ENCODE measurements around the gene VTI1A. TPM values are rescaled to one million over a fixed set of nuclear protein-coding genes. Genes with fewer than 3 reads are reported as not detected.
A peak's percentile ranks its signal among the peaks of the same experiment; 100 is the strongest.

The VTI1A gene
- total RNA-seq, 1 donor: 37.1 TPM

DNA sequence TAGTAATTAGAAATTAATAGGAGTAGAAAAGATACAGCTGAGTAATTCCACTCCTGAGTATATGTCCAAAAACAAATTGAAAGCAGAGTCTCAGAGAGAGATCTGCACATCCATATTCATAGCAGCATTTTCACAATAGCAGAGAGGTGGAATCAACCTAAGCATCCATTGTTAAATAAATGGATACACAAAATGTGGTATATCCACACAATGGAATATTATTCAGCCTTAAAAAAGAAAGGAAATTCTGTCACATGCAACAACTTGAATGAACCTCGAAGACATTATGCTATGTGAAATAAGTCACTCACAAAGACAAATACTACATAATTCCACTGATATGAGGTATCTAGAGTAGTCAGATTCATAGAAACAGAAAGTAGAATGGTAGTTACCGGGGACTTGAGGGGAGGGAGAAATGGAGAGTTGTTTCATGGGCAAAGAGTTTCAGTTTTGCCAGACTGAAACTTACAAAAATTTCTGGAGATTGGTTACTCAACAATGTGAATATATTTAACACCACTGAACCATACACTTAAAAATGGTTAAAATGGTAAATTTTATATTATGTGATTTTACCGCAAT, 18.4 kb downstream of the VTI1A start:
- TF ChIP-seq CTCF (IDR thresholded peaks at IDR 0.05; ENCODE audit: insufficient read depth, low read depth, low read length): no peak
- H3K4me3 ChIP-seq (ENCODE audit: low read depth, low read length): no peak overlapping the region
- no peak for DNase-seq (ENCODE audit: low read depth)

GRCh38 chr10:112466802-112467201, 19.8 kb downstream of the VTI1A start:
- DNase-seq (ENCODE audit: low read depth): no peak
- no peak overlapping the region for H3K4me3 ChIP-seq (ENCODE audit: low read depth, low read length)
- no peak for TF ChIP-seq CTCF (IDR thresholded peaks at IDR 0.05; ENCODE audit: insufficient read depth, low read depth, low read length)

GRCh38 chr10:112467541-112468075, 20.6 kb downstream of the VTI1A start:
- no peak for DNase-seq (ENCODE audit: low read depth)
- H3K4me3 ChIP-seq (ENCODE audit: low read depth, low read length): no peak overlapping the region
- TF ChIP-seq CTCF (IDR thresholded peaks at IDR 0.05; ENCODE audit: insufficient read depth, low read depth, low read length): no peak

DNA sequence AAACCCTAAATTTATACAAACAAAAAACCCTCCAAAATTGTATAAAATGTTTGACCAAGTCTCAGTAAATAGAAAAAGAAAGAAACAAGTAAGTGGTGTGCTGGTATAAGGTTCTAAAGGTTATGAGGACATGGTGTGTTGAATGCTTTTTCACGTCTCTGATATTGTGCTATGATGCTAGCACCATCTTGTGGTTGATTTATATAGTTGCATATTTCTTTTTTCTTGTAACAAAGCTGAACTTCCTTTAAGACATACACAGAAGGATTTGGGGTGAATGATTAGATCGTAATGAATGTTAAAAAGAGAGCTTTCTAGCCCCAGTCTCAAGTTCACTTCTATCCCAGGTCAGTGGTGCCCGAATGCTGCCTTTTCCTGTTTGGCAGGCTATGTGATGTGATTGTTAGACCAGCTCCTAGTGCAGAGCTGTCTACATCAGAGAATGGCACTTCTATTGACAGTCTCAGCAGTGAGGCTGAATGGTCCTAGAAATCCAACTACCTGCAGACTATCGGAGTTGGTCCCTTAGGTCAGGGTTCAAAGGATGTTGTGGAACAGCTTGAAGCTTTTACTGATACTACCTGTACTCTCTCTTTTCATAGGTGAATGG, 25.0 kb downstream of the VTI1A start:
- peak; percentile 58 for TF ChIP-seq CTCF (IDR thresholded peaks at IDR 0.05; ENCODE audit: insufficient read depth, low read depth, low read length)
- H3K4me3 ChIP-seq (ENCODE audit: low read depth, low read length): no peak overlapping the region
- peak; percentile 57 for DNase-seq (ENCODE audit: low read depth)

GRCh38 chr10:112475575-112476218, 28.7 kb downstream of the VTI1A start:
- peak; percentile 43 for TF ChIP-seq CTCF (IDR thresholded peaks at IDR 0.05; ENCODE audit: insufficient read depth, low read depth, low read length)
- no peak overlapping the region for H3K4me3 ChIP-seq (ENCODE audit: low read depth, low read length)
- no peak for DNase-seq (ENCODE audit: low read depth)

DNA sequence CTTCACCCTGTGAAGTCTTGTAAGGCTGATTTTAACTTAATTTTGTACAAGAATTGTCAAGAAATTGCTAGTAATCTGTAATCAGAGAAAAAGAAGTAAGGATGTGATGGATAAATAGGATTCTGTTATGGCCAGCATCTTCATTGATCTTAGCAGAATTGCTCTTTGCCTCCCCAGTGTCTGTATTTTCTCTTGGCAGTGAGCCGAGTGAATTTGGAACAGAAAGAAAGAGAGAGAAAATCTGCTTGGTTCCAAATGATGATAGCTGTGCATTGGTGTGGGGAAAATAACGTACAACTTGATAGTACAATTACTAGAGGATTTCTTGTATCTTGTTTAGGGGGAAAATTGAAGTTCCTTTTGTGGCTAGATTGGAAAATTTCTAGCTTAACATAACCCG, 34.6 kb downstream of the VTI1A start:
- no peak for TF ChIP-seq CTCF (IDR thresholded peaks at IDR 0.05; ENCODE audit: insufficient read depth, low read depth, low read length)
- no peak overlapping the region for H3K4me3 ChIP-seq (ENCODE audit: low read depth, low read length)
- no peak for DNase-seq (ENCODE audit: low read depth)
